NK-92 (cell line): ENCODE data around the gene DSCAML1.
"Not testable (repeated sequence)": the region's sequence is repeated elsewhere in the genome, so short reads cannot be mapped to it uniquely, and the experiment has no call there.

ENCODE experiments used
- DNase-seq: peaks from one replicate; lab custom pipeline; 2025; ENCODE audit not compliant: unreplicated experiment; lab: John Stamatoyannopoulos, UW

Gene DSCAML1

GRCh38 chr11:117458275-117459122, 338.5 kb downstream of the DSCAML1 start:
- DNase-seq: no peak

- DNase-seq: no peak
Measured at GRCh38 chr11:117457835-117458234, 339.2 kb downstream of the DSCAML1 start.

GRCh38 chr11:117457031-117457785, 339.8 kb downstream of the DSCAML1 start:
- no peak for DNase-seq

GRCh38 chr11:117456721-117457029, 340.3 kb downstream of the DSCAML1 start:
- DNase-seq: not testable (repeated sequence)

- no peak for DNase-seq
Measured at GRCh38 chr11:117456027-117456720, 340.8 kb downstream of the DSCAML1 start.

GRCh38 chr11:117454564-117454917, 342.5 kb downstream of the DSCAML1 start:
- no peak for DNase-seq

- no peak for DNase-seq
Measured at GRCh38 chr11:117453886-117454563, 343.0 kb downstream of the DSCAML1 start.

GRCh38 chr11:117449111-117449693, 347.8 kb downstream of the DSCAML1 start:
- DNase-seq: no peak

- DNase-seq: no peak
Measured at GRCh38 chr11:117444711-117445658, 352.0 kb downstream of the DSCAML1 start.

- no peak for DNase-seq
Measured at GRCh38 chr11:117444256-117444655, 352.8 kb downstream of the DSCAML1 start.

- no peak for DNase-seq
Measured at GRCh38 chr11:117443266-117444186, 353.5 kb downstream of the DSCAML1 start.

- DNase-seq: no peak
Measured at GRCh38 chr11:117442869-117443239, 354.2 kb downstream of the DSCAML1 start.

- DNase-seq: no peak
Measured at GRCh38 chr11:117442049-117442868, 354.8 kb downstream of the DSCAML1 start.

- no peak for DNase-seq
Measured at GRCh38 chr11:117441146-117441975, 355.7 kb downstream of the DSCAML1 start.

- DNase-seq: no peak
Measured at GRCh38 chr11:117440258-117440657, 356.8 kb downstream of the DSCAML1 start.

- no peak for DNase-seq
Measured at GRCh38 chr11:117439256-117439655, 357.8 kb downstream of the DSCAML1 start.

GRCh38 chr11:117438371-117439000, 358.5 kb downstream of the DSCAML1 start:
- DNase-seq: no peak
